ENCODE data around the gene CDH20. TPM values are rescaled to one million over a fixed set of nuclear protein-coding genes. Genes with fewer than 3 reads are reported as not detected.

The CDH20 gene
- total RNA-seq, 3 donors from 2014 or later: not detected

- no peak for ATAC-seq
- intact Hi-C loops (cut with DNase I, micrococcal nuclease): no loop called here
- no peaks in the 10 kb centered on the region for H3K4me1 ChIP-seq (ENCODE audit: low read depth)
- no peak for DNase-seq
- TF ChIP-seq, protein P1, sequence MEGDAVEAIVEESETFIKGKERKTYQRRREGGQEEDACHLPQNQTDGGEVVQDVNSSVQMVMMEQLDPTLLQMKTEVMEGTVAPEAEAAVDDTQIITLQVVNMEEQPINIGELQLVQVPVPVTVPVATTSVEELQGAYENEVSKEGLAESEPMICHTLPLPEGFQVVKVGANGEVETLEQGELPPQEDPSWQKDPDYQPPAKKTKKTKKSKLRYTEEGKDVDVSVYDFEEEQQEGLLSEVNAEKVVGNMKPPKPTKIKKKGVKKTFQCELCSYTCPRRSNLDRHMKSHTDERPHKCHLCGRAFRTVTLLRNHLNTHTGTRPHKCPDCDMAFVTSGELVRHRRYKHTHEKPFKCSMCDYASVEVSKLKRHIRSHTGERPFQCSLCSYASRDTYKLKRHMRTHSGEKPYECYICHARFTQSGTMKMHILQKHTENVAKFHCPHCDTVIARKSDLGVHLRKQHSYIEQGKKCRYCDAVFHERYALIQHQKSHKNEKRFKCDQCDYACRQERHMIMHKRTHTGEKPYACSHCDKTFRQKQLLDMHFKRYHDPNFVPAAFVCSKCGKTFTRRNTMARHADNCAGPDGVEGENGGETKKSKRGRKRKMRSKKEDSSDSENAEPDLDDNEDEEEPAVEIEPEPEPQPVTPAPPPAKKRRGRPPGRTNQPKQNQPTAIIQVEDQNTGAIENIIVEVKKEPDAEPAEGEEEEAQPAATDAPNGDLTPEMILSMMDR (IDR thresholded peaks at IDR 0.05): no peak
- H3K36me3 ChIP-seq (ENCODE audit: low read depth): no peaks in the 10 kb centered on the region
- no peak overlapping the region for H3K4me3 ChIP-seq
- H3K9me3 ChIP-seq: no peaks in the 10 kb centered on the region
Measured at GRCh38 chr18:61471541-61471940, 138.3 kb downstream of the CDH20 start.

GRCh38 chr18:61471942-61472341 lies 138.7 kb downstream of the CDH20 start:
- DNase-seq (no peak), ATAC-seq (no peak)
- TF ChIP-seq, protein P1 (IDR thresholded peaks at IDR 0.05): no peak
- H3K4me1 ChIP-seq (ENCODE audit: low read depth): no peaks in the 10 kb centered on the region
- H3K9me3 ChIP-seq: no peaks in the 10 kb centered on the region
- intact Hi-C loops (cut with DNase I, micrococcal nuclease): no loop called here
- no peaks in the 10 kb centered on the region for H3K36me3 ChIP-seq (ENCODE audit: low read depth)
- no peak overlapping the region for H3K4me3 ChIP-seq

DNA sequence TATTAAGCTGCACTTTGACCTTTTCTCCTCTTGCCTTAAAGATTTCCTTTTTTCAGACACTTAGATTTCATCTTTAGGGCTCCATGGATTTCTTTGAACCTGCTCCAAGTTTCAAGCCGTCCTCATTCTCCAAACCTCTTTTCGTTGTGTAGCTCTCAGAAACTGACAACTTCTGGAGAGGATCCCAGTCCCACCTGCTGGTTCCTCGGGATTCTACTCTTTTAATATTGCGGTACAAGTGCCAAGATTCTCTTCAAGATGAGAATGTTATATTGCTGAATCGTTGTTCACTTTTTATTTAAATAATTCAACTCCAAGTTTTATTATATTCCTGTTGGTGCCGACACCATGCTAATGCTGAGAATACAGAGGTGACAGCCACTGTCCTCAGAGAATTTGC lies 141.1 kb downstream of the CDH20 start:
- no peak for DNase-seq
- H3K4me1 ChIP-seq (ENCODE audit: low read depth): no peaks in the 10 kb centered on the region
- TF ChIP-seq, protein P1 (IDR thresholded peaks at IDR 0.05): no peak
- intact Hi-C loops (cut with DNase I, micrococcal nuclease): no loop called here
- no peaks in the 10 kb centered on the region for H3K9me3 ChIP-seq
- ATAC-seq: no peak
- H3K36me3 ChIP-seq (ENCODE audit: low read depth): no peaks in the 10 kb centered on the region
- no peak overlapping the region for H3K4me3 ChIP-seq

GRCh38 chr18:61474918-61475317 lies 141.7 kb downstream of the CDH20 start:
- no peak for ATAC-seq
- Histone ChIP-seq H3K4me1 (ENCODE audit: low read depth) (no peaks in the 10 kb centered on the region), H3K4me3 (no peak overlapping the region), H3K9me3 (no peaks in the 10 kb centered on the region), H3K36me3 (ENCODE audit: low read depth) (no peaks in the 10 kb centered on the region)
- TF ChIP-seq, protein P1 (IDR thresholded peaks at IDR 0.05): no peak
- DNase-seq: no peak
- intact Hi-C loops (cut with DNase I, micrococcal nuclease): no loop called here

- TF ChIP-seq, protein P1 (IDR thresholded peaks at IDR 0.05): no peak
- Histone ChIP-seq H3K4me3 (no peak overlapping the region), H3K4me1 (ENCODE audit: low read depth) (no peaks in the 10 kb centered on the region), H3K36me3 (ENCODE audit: low read depth) (no peaks in the 10 kb centered on the region), H3K9me3 (no peaks in the 10 kb centered on the region)
- intact Hi-C loops (cut with DNase I, micrococcal nuclease): no loop called here
- DNase-seq: no peak
- ATAC-seq: no peak
Measured at GRCh38 chr18:61475931-61476330, 142.7 kb downstream of the CDH20 start.

DNA sequence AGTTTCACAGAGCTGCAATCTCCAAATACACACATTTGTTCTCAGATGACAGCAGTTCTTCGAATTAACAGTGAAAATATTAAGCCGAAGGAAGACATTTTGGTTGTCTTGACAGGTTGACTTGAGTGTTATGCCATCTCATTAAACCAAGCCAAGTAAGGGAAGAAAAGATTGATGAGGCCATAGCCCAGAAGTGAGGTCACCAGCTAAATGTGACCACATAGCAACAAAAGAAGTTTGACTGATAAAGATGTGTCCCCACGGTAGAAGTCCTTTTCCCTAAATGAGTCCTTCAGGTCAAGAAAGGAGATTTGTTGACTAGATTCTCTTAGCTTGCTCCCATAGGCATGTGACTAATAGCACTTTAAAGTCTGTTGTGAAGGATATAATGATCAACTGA lies 156.1 kb downstream of the CDH20 start:
- ATAC-seq (no peak), DNase-seq (no peak)
- Histone ChIP-seq H3K9me3 (no peaks in the 10 kb centered on the region), H3K4me3 (no peak overlapping the region), H3K36me3 (ENCODE audit: low read depth) (no peaks in the 10 kb centered on the region), H3K4me1 (ENCODE audit: low read depth) (no peaks in the 10 kb centered on the region)
- TF ChIP-seq, protein P1 (IDR thresholded peaks at IDR 0.05): no peak
- intact Hi-C loops (cut with DNase I, micrococcal nuclease): no loop called here
